GM12872 (cell line): ENCODE data around the gene MFSD6L.

Experiments
- CTCF ChIP-seq: IDR thresholded peaks from 3 replicates; pipeline ENCODE4 v1.5.1; 2011; ENCODE audit warnings: low read depth, mild to moderate bottlenecking, low read length, moderate library complexity; ENCODE audit not compliant: insufficient read depth

The MFSD6L gene

DNA sequence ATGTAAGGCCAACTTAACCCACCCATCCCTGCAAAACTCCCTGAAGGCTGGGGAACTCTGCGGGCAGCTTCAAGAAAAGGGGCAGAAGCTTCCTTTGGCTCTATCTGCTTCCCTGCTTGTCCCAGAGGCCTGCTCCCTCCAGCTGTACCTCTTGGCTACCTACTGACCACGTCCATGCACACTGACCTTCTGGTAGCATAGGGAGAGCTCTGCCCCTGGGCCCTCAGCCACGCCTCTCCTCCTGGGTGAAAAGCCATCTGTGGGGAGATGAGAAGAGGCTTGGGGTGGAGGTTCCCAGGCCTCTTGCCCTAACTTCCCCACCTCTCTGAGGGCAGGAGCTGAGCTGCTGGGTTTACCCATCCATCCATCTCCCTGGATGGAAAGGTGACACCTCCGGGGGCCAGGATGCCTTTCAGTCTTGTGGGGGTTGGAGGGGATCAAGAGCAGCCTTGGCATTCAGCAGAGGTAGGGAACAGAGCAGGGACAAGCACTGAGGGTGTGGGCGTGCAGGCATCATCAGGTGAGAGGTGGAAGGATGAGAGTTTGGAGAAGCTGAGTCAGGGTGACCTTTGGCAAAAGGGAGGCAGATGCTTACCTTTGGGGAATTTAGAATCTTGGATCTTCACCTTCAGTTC is 23.4 kb upstream of the MFSD6L start:
- TF ChIP-seq CTCF: no peak

DNA sequence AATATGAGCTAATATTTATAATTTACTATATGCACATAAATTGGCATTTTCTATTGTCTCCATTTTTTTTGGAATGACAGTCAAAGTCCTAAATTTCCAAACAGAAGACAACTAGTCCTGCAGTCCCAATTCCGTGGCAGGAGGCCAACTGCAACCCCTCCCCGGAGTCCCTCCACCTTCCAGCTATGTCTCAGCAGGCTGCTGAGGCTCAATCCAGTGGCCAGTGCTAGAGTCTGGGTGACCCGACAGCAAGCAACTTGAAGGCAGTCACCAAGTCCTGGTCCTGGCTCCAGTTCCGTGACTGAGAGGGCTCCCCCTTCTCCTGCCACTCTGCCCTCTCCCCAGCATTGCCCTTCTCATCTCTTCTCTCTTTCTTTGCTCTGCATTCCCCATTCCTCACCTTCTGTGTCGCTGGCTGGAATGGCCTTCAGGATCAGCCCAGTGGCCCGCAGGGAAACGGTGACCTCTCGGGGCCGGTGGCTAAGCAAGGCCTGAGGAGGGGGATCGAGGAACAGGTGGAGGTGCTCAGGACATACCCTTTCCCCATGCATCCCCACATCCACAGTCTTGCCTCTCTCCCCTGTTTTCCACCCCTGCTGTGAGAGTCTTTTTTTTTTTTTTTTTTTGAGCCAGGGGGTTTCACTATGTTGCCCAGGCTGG is 22.4 kb upstream of the MFSD6L start:
- TF ChIP-seq CTCF: no peak

- TF ChIP-seq CTCF: no peak
Measured at GRCh38 chr17:8820311-8821010, 21.3 kb upstream of the MFSD6L start.

DNA sequence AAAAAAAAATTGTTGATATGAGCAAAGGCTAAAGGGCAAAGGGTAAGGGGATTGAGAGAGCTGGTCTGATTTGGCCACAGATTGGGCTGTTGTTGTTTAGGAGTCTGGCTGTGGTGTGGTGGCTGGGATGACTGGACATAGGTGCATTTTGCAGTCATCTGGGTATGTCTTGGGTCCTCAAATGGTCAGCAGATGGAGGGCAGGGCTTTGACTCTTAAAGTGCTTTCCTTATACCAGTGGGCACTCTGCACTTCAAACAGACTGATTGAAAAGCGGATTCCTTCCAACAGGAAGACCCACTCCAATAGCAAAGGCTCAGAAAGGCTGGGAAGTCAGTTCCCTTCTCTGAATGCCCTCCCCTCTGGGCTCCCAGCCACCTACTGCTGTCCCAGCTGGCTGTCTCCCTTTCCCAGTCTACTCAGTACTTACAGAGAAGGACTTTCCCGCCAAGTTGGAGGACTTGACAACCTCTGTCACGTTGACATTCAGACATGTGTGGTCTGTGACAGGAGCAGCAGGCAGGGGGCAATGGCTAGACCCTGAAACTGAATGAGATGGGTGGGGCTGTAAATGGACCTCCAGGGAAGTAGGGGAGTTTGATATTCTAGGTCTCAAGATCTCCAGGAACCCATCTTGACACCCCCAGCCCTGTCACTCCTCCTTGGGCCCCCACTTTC is 19.6 kb upstream of the MFSD6L start:
- TF ChIP-seq CTCF: no peak

- no peak for TF ChIP-seq CTCF
Measured at GRCh38 chr17:8818047-8818446, 18.9 kb upstream of the MFSD6L start.

DNA sequence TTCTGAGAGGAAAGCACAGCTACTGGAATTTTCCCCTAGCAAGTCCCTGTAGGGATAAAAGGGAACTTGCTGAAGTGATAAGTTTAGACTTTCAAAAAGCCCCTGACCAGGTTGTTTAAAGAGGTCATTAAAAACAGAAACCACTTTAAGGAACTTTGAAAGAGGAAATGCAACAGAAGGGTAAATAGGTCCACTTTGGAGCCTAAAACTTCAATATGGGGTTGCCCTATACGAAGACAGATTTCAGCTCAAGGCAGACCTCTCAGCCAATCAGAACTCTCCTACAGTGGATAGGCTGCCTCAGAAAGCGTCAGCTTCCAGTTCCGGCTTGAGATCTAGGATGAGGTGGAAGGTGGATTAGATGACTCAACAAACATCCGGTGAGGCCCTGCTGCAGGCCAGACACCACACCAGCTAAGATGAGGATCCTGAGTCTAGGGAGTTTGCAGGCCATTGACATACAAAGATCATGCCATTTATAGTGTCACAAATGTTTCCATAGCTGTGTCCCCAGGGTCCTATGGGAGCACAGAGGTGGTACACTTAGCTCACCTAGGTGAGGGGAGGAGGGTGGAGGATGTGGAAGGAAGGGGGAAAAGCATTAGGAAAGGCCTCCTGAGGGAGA is 7.9 kb upstream of the MFSD6L start:
- no peak for TF ChIP-seq CTCF

- no peak for TF ChIP-seq CTCF
Measured at GRCh38 chr17:8806253-8806925, 7.2 kb upstream of the MFSD6L start.
